ENCODE measurements around the gene SH3GLB2.

Gene SH3GLB2

GRCh38 chr9:129002992-129003391, 25.1 kb downstream of the SH3GLB2 start:
- H3K27me3 ChIP-seq = no peaks in the 10 kb centered on the region
- H3K36me3 ChIP-seq = peaks cover 86 to 100% (median 98%) of the 10 kb centered on the region in 11 experiments
- no peaks in the 10 kb centered on the region for H3K9me3 ChIP-seq (replicated peaks in 1 of 11)
- peaks cover 3 to 70% (median 27%) of the 10 kb centered on the region in 11 experiments; a peak in 18 of 22 replicates for H4K20me1 ChIP-seq
- H3K9ac ChIP-seq = no peak overlapping the region
- H3K4me3 ChIP-seq = no peak overlapping the region
- H3K4me1 ChIP-seq = peaks cover 0 to 12% (median 9%) of the 10 kb centered on the region in 10 experiments; a peak in 15 of 20 replicates
- H3K27ac ChIP-seq = no peak overlapping the region
- no peak overlapping the region for H3K4me2 ChIP-seq
- no peak for TF ChIP-seq Cebpa-rat (IDR thresholded peaks at IDR 0.05)

- H3K36me3 ChIP-seq = peaks cover 90 to 100% (median 99%) of the 10 kb centered on the region in 11 experiments
- H3K4me1 ChIP-seq = peaks cover 0 to 4% (median 0%) of the 10 kb centered on the region in 10 experiments; a peak in 3 of 20 replicates
- H3K4me3 ChIP-seq = no peak overlapping the region
- 0 out of 22 replicates have a peak overlapping the region, but pooled peaks of 1 of the 11 experiments have one; percentile 9 for H3K9ac ChIP-seq
- TF ChIP-seq Cebpa-rat (IDR thresholded peaks at IDR 0.05) = no peak
- no peak overlapping the region for H3K4me2 ChIP-seq
- H4K20me1 ChIP-seq = peaks cover 3 to 59% (median 24%) of the 10 kb centered on the region in 11 experiments; a peak in 17 of 22 replicates
- no peaks in the 10 kb centered on the region for H3K27me3 ChIP-seq
- H3K9me3 ChIP-seq (replicated peaks in 1 of 11) = no peaks in the 10 kb centered on the region
- no peak overlapping the region for H3K27ac ChIP-seq
These were observed 26.4 kb downstream of the SH3GLB2 start for GRCh38 chr9:129001504-129002325.

- Histone ChIP-seq H3K36me3 (peaks cover 91 to 100% (median 99%) of the 10 kb centered on the region in 11 experiments), H3K4me1 (peaks cover 0 to 21% (median 18%) of the 10 kb centered on the region in 10 experiments; a peak in 15 of 20 replicates), H4K20me1 (peaks cover 0 to 59% (median 22%) of the 10 kb centered on the region in 11 experiments; a peak in 14 of 22 replicates), H3K9me3 (replicated peaks in 1 of 11) (no peaks in the 10 kb centered on the region), H3K27me3 (no peaks in the 10 kb centered on the region), H3K4me2 (no peak overlapping the region), H3K4me3 (no peak overlapping the region), H3K27ac (no peak overlapping the region), H3K9ac (peak overlapping the region in 3 of 11 experiments; percentile 18 to 32 (median 30); a peak in 2 of 22 replicates)
- no peak for TF ChIP-seq Cebpa-rat (IDR thresholded peaks at IDR 0.05)
These were observed 28.4 kb downstream of the SH3GLB2 start for GRCh38 chr9:128999581-129000206.

- Histone ChIP-seq H3K36me3 (peaks cover 94 to 100% (median 100%) of the 10 kb centered on the region in 11 experiments), H3K9ac (no peak overlapping the region), H3K27ac (no peak overlapping the region)
These were observed 29.7 kb downstream of the SH3GLB2 start for GRCh38 chr9:128998462-128998861.

GRCh38 chr9:128995791-128996190, 32.3 kb downstream of the SH3GLB2 start:
- Histone ChIP-seq H3K27ac (peak overlapping the region in 2 of 11 experiments; percentile 5 to 26; a peak in 2 of 22 replicates), H3K9me3 (replicated peaks in 1 of 11) (no peaks in the 10 kb centered on the region), H3K4me3 (no peak overlapping the region), H3K36me3 (peaks cover 87 to 100% (median 99%) of the 10 kb centered on the region in 11 experiments), H4K20me1 (peaks cover 0 to 57% (median 21%) of the 10 kb centered on the region in 11 experiments; a peak in 14 of 22 replicates), H3K27me3 (no peaks in the 10 kb centered on the region), H3K4me1 (peaks cover 5 to 59% (median 33%) of the 10 kb centered on the region in 10 experiments; a peak in 16 of 20 replicates), H3K9ac (peak overlapping the region in 5 of 11 experiments; percentile 6 to 40 (median 33); a peak in 4 of 22 replicates), H3K4me2 (peak overlapping the region in 8 of 11 experiments; percentile 3 to 65 (median 62); a peak in 13 of 22 replicates)
- TF ChIP-seq Cebpa-rat (IDR thresholded peaks at IDR 0.05) = no peak

More at GRCh38 chr9:128998462-128998861, 29.7 kb downstream of the SH3GLB2 start:
- no peak overlapping the region for H3K4me3 ChIP-seq
- no peak overlapping the region for H3K4me2 ChIP-seq
- peaks cover 0 to 32% (median 25%) of the 10 kb centered on the region in 10 experiments; a peak in 15 of 20 replicates for H3K4me1 ChIP-seq
- no peaks in the 10 kb centered on the region for H3K9me3 ChIP-seq (replicated peaks in 1 of 11)
- no peak for TF ChIP-seq Cebpa-rat (IDR thresholded peaks at IDR 0.05)
- no peaks in the 10 kb centered on the region for H3K27me3 ChIP-seq
- peaks cover 0 to 60% (median 22%) of the 10 kb centered on the region in 11 experiments; a peak in 14 of 22 replicates for H4K20me1 ChIP-seq

GRCh38 chr9:128992995-128993394, 35.1 kb downstream of the SH3GLB2 start:
- Histone ChIP-seq H3K9ac (no peak overlapping the region), H3K36me3 (peaks cover 90 to 100% (median 99%) of the 10 kb centered on the region in 11 experiments), H3K9me3 (replicated peaks in 1 of 11) (no peaks in the 10 kb centered on the region), H3K27me3 (no peaks in the 10 kb centered on the region), H3K4me2 (no peak overlapping the region; a peak in 1 of 22 replicates), H4K20me1 (peaks cover 0 to 51% (median 19%) of the 10 kb centered on the region in 11 experiments; a peak in 13 of 22 replicates), H3K4me3 (no peak overlapping the region), H3K4me1 (peaks cover 5 to 73% (median 39%) of the 10 kb centered on the region in 10 experiments; a peak in 16 of 20 replicates), H3K27ac (no peak overlapping the region)
- TF ChIP-seq Cebpa-rat (IDR thresholded peaks at IDR 0.05) = no peak

- no peak overlapping the region for H3K9ac ChIP-seq
- H3K27me3 ChIP-seq = no peaks in the 10 kb centered on the region
- H3K9me3 ChIP-seq (replicated peaks in 1 of 11) = no peaks in the 10 kb centered on the region
- peaks cover 0 to 35% (median 13%) of the 10 kb centered on the region in 10 experiments; a peak in 13 of 20 replicates for H3K4me1 ChIP-seq
- H4K20me1 ChIP-seq = peaks cover 0 to 18% (median 0%) of the 10 kb centered on the region in 11 experiments; a peak in 4 of 22 replicates
- H3K4me3 ChIP-seq = no peak overlapping the region
- H3K27ac ChIP-seq = no peak overlapping the region
- no peak for TF ChIP-seq Cebpa-rat (IDR thresholded peaks at IDR 0.05)
- no peak overlapping the region for H3K4me2 ChIP-seq
- peaks cover 92 to 100% (median 99%) of the 10 kb centered on the region in 11 experiments for H3K36me3 ChIP-seq
These were observed 40.3 kb downstream of the SH3GLB2 start for GRCh38 chr9:128987805-128988204.

- Histone ChIP-seq H3K36me3 (peaks cover 96 to 100% (median 100%) of the 10 kb centered on the region in 11 experiments), H3K27ac (no peak overlapping the region), H4K20me1 (peaks cover 0 to 8% (median 0%) of the 10 kb centered on the region in 11 experiments; a peak in 3 of 22 replicates), H3K4me3 (no peak overlapping the region), H3K4me1 (peaks cover 0 to 23% (median 11%) of the 10 kb centered on the region in 10 experiments; a peak in 11 of 20 replicates), H3K4me2 (no peak overlapping the region), H3K27me3 (no peaks in the 10 kb centered on the region), H3K9ac (no peak overlapping the region), H3K9me3 (replicated peaks in 1 of 11) (no peaks in the 10 kb centered on the region)
- no peak for TF ChIP-seq Cebpa-rat (IDR thresholded peaks at IDR 0.05)
These were observed 41.5 kb downstream of the SH3GLB2 start for GRCh38 chr9:128986671-128987070.

Measured in BLaER1 treated with 17β-estradiol and CSF1 and Interleukin-3, amounts not matched to agents 10 nM and 100 nM (cell line).